ENCODE data around the gene COQ9.

GRCh38 chr16:57424583-57424982 lies 22.7 kb upstream of the COQ9 start:
- no peak for TF ChIP-seq USF1 (IDR thresholded peaks at IDR 0.05)
- TF ChIP-seq CEBPB (IDR thresholded peaks at IDR 0.05) = no peak
- TF ChIP-seq CREB1 (IDR thresholded peaks at IDR 0.05; ENCODE audit: low read depth) = no peak
- no peak for TF ChIP-seq YY1 (IDR thresholded peaks at IDR 0.05; ENCODE audit: low read depth)

Data from Ishikawa (cell line).